Measurements from ENCODE around the gene UGP2.
"Not testable (repeated sequence)": the region's sequence is repeated elsewhere in the genome, so short reads cannot be mapped to it uniquely, and the experiment has no call there.

Gene UGP2

GRCh38 chr2:63899639-63900038 lies 57.9 kb downstream of the UGP2 start:
- no peak for DNase-seq

GRCh38 chr2:63902149-63902548 lies 60.5 kb downstream of the UGP2 start:
- DNase-seq: no peak

GRCh38 chr2:63903003-63903402 lies 61.3 kb downstream of the UGP2 start:
- DNase-seq: no peak

- DNase-seq: no peak
These were observed 72.6 kb downstream of the UGP2 start for GRCh38 chr2:63914311-63914710.

GRCh38 chr2:63926815-63927214 lies 85.1 kb downstream of the UGP2 start:
- DNase-seq: no peak

GRCh38 chr2:63932104-63932503 lies 90.4 kb downstream of the UGP2 start:
- not testable (repeated sequence) for DNase-seq
